ENCODE results near the gene COL4A6.

DNA sequence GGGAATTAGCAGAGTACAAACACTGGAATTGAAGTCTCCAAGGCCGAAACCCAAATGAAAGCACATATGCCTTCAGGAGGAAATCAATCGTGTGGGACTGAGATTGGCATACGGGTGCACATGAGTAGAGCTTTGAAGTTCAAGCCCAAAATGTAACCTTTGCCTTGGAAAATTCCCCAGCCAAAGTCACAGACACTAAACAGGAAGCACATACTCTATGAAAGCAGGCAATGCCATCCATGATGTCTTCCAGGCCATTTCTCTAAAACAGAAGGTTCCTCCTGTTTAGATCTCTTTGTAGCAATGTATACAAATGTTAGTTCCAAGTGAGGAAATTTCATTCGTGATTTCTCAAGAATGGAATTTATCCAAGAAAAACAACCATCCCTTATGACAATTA, 162.5 kb downstream of the COL4A6 start:
- no peak for TF ChIP-seq POLR2A (IDR thresholded peaks at IDR 0.05; ENCODE audit: low read length)
- TF ChIP-seq GATA1 (IDR thresholded peaks at IDR 0.05; ENCODE audit: low read depth, low read length): no peak
